AG10803 (cell line): ENCODE measurements around the gene CLTCL1.

Source experiments
- DNase-seq: peaks from one replicate; pipeline ENCODE4 v3.0.0; 2010; ENCODE audit warnings: low read depth
- H3K4me3 ChIP-seq: 2 replicates; pipeline ENCODE4 v1.5.1; 2011; ENCODE audit warnings: mild to moderate bottlenecking, low read length, control low read depth
- CTCF ChIP-seq: conservative IDR thresholded peaks from 2 replicates; pipeline ENCODE4 v1.5.1; 2011; ENCODE audit warnings: mild to moderate bottlenecking, low read length, control low read depth, inconsistent platforms

CLTCL1 gene

GRCh38 chr22:19224557-19224956 lies 67.0 kb downstream of the CLTCL1 start:
- TF ChIP-seq CTCF = no peak
- no peak for DNase-seq
- H3K4me3 ChIP-seq = no peak overlapping the region

GRCh38 chr22:19223617-19224016 lies 67.9 kb downstream of the CLTCL1 start:
- no peak overlapping the region for H3K4me3 ChIP-seq
- DNase-seq = no peak
- no peak for TF ChIP-seq CTCF

GRCh38 chr22:19223110-19223509 lies 68.4 kb downstream of the CLTCL1 start:
- DNase-seq = no peak
- no peak for TF ChIP-seq CTCF
- H3K4me3 ChIP-seq = no peak overlapping the region

GRCh38 chr22:19222242-19223005 lies 69.1 kb downstream of the CLTCL1 start:
- no peak for DNase-seq
- TF ChIP-seq CTCF = no peak
- H3K4me3 ChIP-seq = no peak overlapping the region

- no peak overlapping the region for H3K4me3 ChIP-seq
- no peak for DNase-seq
- TF ChIP-seq CTCF = no peak
Observed at GRCh38 chr22:19220867-19221266, 70.7 kb downstream of the CLTCL1 start.

GRCh38 chr22:19218541-19219233 lies 72.8 kb downstream of the CLTCL1 start:
- DNase-seq = no peak
- H3K4me3 ChIP-seq = no peak overlapping the region
- TF ChIP-seq CTCF = no peak

- no peak for DNase-seq
- TF ChIP-seq CTCF = no peak
- H3K4me3 ChIP-seq = no peak overlapping the region
Observed at GRCh38 chr22:19216579-19216978, 74.9 kb downstream of the CLTCL1 start.
